Measurements from ENCODE around the gene CEP192. TPM values are rescaled to one million over a fixed set of nuclear protein-coding genes. Genes with fewer than 3 reads are reported as not detected.

CEP192 gene
- total RNA-seq, 1 donor from 2014 or later: 17.9 TPM

DNA sequence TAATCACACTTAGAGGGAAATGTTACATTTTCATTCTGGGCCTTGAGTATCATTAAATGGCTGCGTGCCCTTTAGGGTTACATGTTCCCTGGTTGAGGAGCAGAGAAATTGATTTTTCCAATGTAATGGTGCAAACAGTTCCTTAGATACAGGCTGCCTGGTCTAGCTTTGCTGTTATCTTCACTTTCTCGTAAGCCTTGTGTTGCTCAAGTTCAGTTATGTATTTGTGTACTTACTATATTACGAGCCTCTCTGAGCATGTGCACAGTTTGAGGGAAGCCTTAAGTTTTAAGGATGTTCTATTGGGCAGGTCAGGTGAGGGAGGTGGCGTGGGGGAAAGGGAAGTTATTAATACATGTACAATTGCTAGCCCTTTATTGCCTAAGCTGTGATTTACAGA lies 23.7 kb downstream of the CEP192 start:
- Histone ChIP-seq H3K27ac (no peak overlapping the region), H3K4me1 (no peaks in the 10 kb centered on the region), H3K9me3 (no peaks in the 10 kb centered on the region), H3K36me3 (peaks cover 0 to 39% of the 10 kb centered on the region in 2 donors), H3K4me3 (no peak overlapping the region), H3K27me3 (no peaks in the 10 kb centered on the region)
- intact Hi-C loops (cut with DNase I): no loop called here
- no peak for DNase-seq (ENCODE audit: extremely low spot score in 2 of 2)
- TF ChIP-seq POLR2A (IDR thresholded peaks at IDR 0.05) (no peak), POLR2AphosphoS5 (IDR thresholded peaks at IDR 0.05; ENCODE audit: insufficient read depth in 1 of 2, low read depth in 1 of 2) (no peak)
- TF ChIP-seq, protein P1, sequence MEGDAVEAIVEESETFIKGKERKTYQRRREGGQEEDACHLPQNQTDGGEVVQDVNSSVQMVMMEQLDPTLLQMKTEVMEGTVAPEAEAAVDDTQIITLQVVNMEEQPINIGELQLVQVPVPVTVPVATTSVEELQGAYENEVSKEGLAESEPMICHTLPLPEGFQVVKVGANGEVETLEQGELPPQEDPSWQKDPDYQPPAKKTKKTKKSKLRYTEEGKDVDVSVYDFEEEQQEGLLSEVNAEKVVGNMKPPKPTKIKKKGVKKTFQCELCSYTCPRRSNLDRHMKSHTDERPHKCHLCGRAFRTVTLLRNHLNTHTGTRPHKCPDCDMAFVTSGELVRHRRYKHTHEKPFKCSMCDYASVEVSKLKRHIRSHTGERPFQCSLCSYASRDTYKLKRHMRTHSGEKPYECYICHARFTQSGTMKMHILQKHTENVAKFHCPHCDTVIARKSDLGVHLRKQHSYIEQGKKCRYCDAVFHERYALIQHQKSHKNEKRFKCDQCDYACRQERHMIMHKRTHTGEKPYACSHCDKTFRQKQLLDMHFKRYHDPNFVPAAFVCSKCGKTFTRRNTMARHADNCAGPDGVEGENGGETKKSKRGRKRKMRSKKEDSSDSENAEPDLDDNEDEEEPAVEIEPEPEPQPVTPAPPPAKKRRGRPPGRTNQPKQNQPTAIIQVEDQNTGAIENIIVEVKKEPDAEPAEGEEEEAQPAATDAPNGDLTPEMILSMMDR (IDR thresholded peaks at IDR 0.05): no peak

DNA sequence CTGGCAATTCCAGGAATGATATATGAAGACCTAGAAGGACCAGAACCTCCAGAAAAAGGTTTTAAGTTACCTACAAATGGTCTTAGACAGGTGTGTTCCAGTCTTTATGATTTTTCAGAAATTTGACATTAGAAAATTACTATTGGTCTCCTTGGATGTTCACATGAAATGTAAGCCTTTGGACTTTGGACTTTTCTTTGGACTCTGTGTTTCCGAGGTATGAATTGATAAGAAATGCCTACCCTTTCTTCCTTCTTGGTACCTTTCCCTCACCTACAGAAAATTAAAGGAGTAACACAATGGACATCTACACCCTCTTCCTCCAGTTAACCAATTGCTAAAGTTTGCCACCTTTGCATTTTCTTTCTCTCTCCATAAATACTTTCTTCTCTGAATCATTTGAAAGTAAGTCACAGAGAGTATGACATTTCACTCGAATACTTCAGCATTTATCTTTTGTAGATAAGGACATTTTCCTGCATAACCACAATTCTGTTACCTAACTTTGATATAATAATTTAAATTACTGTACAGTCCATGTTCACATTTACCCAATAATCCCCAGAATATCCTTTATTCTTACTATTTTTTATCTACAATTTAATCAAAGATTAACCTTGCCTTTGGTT lies 26.2 kb downstream of the CEP192 start:
- no peak for TF ChIP-seq POLR2A (IDR thresholded peaks at IDR 0.05)
- intact Hi-C loops (cut with DNase I): no loop called here
- H3K27ac ChIP-seq: no peak overlapping the region
- no peaks in the 10 kb centered on the region for H3K27me3 ChIP-seq
- H3K4me1 ChIP-seq: no peaks in the 10 kb centered on the region
- peaks cover 1% of the 10 kb centered on the region for H3K9me3 ChIP-seq
- no peak for DNase-seq (ENCODE audit: extremely low spot score in 2 of 2)
- H3K36me3 ChIP-seq: peaks cover 0 to 35% of the 10 kb centered on the region in 2 donors
- H3K4me3 ChIP-seq: no peak overlapping the region

- no peaks in the 10 kb centered on the region for H3K4me1 ChIP-seq
- H3K27me3 ChIP-seq: no peaks in the 10 kb centered on the region
- intact Hi-C loops (cut with DNase I): no loop called here
- peaks cover 0 to 37% of the 10 kb centered on the region in 2 donors for H3K36me3 ChIP-seq
- TF ChIP-seq, protein P1 (IDR thresholded peaks at IDR 0.05): no peak
- TF ChIP-seq POLR2A (IDR thresholded peaks at IDR 0.05) (no peak), POLR2AphosphoS5 (IDR thresholded peaks at IDR 0.05; ENCODE audit: insufficient read depth in 1 of 2, low read depth in 1 of 2) (no peak)
- no peak overlapping the region for H3K4me3 ChIP-seq
- H3K9me3 ChIP-seq: peaks cover 3% of the 10 kb centered on the region
- no peak for DNase-seq (ENCODE audit: extremely low spot score in 2 of 2)
- H3K27ac ChIP-seq: no peak overlapping the region
Measured at GRCh38 chr18:13018374-13018773, 27.2 kb downstream of the CEP192 start.

- no peak for DNase-seq (ENCODE audit: extremely low spot score in 2 of 2)
- Histone ChIP-seq H3K36me3 (peaks cover 0 to 42% of the 10 kb centered on the region in 2 donors), H3K27me3 (no peaks in the 10 kb centered on the region), H3K9me3 (peaks cover 3% of the 10 kb centered on the region), H3K4me3 (no peak overlapping the region), H3K27ac (no peak overlapping the region), H3K4me1 (no peaks in the 10 kb centered on the region)
- TF ChIP-seq POLR2A (IDR thresholded peaks at IDR 0.05) (no peak), POLR2AphosphoS5 (IDR thresholded peaks at IDR 0.05; ENCODE audit: insufficient read depth in 1 of 2, low read depth in 1 of 2) (no peak)
- TF ChIP-seq, protein P1 (IDR thresholded peaks at IDR 0.05): no peak
- intact Hi-C loops (cut with DNase I): no loop called here
Measured at GRCh38 chr18:13019301-13019700, 28.1 kb downstream of the CEP192 start.

DNA sequence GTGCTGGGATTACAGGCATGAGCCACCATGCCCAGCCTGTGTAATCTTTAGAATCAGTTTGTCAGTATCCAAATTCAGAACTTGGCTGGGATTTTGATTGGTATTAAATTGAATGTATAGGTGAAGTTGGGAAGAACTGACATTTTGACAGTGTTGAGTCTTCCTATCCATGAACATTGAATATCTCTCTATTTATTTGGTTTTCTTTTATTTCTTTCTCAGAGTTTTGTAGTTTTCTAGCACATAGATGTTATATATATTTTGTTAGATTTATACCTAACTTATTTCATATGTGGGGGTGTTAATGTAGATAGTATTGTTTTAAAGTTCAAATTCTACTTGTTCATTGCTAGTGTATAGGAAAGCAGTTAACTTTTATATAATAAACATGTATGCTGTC lies 31.5 kb downstream of the CEP192 start:
- peaks cover 3% of the 10 kb centered on the region for H3K9me3 ChIP-seq
- no peak overlapping the region for H3K27ac ChIP-seq
- TF ChIP-seq, protein P1 (IDR thresholded peaks at IDR 0.05): no peak
- TF ChIP-seq POLR2AphosphoS5 (IDR thresholded peaks at IDR 0.05; ENCODE audit: insufficient read depth in 1 of 2, low read depth in 1 of 2) (no peak), POLR2A (IDR thresholded peaks at IDR 0.05) (no peak)
- DNase-seq (ENCODE audit: extremely low spot score in 2 of 2): no peak
- intact Hi-C loops (cut with DNase I): no loop called here
- H3K27me3 ChIP-seq: no peaks in the 10 kb centered on the region
- H3K36me3 ChIP-seq: peaks cover 0 to 38% of the 10 kb centered on the region in 2 donors
- H3K4me1 ChIP-seq: no peaks in the 10 kb centered on the region
- no peak overlapping the region for H3K4me3 ChIP-seq

All from vagina (tissue), 2 donors.